NCI-H128 (cell line): ENCODE measurements around the gene PKP1.

ENCODE experiments used
- DNase-seq: peaks from one replicate; lab custom pipeline; 2025; ENCODE audit not compliant: unreplicated experiment; lab: John Stamatoyannopoulos, UW

The PKP1 gene

DNA sequence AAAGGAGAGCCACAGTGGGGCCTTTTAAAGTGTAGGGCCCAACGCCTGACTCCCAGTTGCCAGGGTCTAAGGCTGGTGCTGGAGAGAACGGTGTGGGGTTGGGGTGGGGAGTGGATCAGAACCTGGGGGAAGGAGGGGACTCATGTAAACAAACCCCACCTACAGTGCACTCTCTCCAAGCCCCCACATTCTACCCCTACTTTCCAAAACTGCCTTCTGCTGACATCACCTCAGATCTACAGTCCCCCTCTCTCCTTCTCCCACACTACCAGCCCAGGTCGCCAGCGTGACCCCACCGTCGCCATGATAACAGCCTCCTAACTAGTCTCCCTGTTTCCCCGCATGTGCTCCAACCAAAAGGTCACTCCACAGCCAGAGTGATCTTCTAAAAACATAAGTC is 67.6 kb downstream of the PKP1 start:
- DNase-seq: no peak

DNA sequence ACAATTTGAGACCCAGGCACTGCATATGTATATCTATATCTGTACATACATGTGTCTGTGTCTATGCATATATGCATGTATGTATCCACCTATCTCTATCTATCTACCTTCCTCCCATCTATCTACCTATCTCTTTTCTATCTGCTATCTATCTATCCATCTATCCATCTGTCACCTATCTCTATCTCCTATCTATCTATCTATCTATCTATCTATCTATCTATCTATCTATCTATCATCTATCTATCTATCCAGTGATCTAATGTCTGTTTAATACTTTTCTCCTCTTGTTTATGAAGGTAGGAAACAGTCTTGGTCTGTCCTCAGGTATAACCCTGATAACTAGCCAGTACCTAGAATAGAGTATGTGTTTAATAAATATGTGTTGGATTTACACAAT is 68.3 kb downstream of the PKP1 start:
- DNase-seq: no peak

DNA sequence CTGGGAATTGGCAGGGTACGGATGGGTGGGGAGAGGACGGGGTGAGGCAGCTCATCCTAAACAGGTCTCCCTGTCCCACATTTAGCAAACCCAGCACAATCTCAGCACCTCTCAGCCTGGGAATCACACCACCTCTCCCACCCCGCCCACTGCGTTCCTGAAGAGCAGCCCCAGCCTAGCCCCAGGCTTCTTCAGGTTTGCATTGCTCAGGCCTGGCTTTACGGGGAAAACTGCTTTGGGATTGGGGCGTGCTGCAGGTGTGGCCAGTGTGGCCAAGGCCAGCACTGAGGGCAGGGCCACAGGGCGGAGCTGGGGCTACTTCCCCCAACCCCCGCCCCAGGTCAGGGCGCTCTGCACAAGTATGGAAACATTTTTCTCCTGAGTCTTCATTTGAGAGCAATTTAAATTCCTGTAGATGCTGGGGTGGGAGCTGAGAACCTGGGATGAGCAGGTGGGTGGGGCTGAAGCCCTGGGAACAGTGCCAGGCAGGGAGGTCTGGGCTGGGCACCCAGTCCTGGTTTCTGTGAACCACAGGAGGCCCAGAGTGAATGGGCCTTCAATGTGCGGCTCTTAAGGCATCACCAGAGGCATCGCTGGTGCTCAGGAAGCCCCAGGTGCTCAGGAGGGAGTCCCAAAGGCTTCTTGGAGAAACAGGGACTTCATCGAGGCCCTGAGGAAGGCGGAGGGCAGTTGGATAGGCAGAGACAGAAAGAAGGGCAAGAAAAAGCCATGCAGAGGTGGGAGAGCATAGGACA is 70.1 kb downstream of the PKP1 start:
- no peak for DNase-seq

DNA sequence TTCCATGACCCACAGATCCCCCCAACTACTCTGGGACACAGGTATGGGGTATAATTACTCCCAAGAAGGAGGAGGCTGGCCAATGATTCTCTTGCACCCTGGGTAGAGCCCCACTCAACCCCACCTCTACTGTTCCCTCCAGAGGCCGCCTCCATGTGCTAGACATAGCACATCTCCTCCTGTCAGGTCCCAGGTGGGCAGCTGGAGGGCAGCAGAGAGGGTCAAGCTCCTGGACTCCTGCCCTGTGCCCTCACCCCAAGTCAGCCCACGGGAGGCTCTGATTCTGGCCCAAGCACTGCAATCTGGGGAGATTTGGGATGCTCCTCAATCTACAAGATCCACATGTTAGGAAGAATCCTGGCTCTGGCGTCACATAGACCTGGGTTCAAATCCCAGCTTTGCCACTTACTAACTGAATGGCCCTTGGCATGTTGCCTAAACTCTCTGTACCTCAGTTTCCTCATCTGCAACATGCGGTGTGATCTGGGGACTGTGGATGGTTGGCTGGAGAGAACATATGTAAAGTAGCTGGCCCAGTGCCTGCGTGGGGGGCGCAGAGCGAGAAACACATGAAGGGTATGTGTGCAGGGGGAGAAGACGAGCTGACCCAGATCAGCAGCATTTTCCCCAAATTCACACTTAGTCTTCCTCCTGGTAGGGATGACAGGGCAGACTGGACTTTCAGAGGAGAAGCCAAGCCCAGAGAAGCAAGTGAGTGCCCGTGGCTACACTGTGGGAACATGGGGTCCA is 71.0 kb downstream of the PKP1 start:
- no peak for DNase-seq

DNA sequence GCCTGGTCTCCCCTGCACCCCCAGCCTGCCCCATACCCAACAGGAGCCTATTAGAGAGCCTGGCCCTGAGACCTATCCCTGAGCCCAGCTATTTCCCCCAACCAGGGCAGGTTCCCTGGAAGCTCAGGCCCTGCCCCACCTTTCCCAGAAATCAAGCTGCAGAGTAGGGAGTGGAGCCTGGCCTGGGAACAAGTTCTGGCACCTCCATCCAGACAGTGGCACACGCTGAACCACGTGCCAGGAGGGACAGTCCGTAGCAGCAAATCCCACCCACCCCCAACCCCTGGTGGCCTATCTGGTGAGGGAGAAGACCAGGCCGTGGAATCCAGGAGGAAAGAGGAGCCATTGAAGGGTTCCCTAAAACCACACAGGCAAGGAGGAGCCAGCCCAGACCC is 71.6 kb downstream of the PKP1 start:
- DNase-seq: no peak

DNA sequence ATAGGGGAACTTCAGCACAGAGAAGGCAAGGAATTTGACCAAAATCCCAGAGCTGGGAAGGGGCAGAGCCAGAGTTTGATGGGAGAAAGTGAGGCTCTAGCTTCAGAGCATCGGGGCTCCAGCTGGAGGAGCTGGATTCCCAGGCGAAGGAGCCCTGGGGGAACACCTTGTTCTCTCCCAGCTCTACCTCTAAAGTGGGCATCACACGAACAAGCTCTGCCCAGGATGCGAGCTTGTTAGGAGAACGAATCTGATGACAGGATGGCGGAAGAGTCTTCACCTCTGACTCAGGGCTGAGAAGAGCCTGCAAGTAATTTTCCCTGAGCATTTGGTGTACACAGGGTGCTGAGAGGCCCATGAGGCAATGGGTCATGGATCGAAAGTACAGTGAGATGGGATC is 72.2 kb downstream of the PKP1 start:
- DNase-seq: no peak

DNA sequence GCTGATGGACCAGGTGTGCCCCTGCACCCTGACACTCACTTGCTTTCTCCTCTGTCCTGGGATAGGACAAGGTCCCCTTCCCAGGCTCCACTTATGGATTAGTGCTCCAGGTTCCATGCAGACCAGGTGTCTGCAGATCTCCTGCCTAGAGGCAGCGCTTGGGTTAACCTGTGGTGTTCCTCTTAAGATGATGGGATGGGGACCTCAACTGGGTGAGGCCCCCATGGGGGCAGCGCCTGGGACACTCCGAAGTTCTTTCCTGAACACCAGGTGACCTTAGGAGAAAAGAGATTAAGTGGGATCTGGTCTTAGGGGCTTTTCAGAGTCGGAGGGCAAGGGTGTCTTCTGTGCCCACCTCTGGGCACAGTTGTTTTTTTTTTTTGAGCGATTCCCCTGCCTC is 72.9 kb downstream of the PKP1 start:
- DNase-seq: no peak

DNA sequence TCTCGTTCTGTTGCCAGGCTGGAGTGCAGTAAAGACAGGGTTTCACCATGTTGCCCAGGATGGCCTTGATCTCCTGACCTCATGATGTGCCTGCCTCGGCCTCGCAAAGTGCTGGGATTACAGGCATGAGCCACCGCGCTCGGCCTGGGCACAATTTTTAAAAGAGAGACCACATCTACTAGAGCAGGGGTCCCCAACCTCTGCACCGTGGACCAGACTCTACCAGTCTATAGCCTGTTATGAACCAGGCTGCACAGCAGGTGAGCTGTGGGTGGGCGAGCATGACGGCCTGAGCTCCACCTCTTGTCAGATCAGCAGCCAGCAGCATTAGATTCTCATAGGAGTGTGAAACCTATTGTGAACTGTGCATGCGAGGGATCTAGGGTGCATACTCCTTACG is 73.4 kb downstream of the PKP1 start:
- DNase-seq: no peak

DNA sequence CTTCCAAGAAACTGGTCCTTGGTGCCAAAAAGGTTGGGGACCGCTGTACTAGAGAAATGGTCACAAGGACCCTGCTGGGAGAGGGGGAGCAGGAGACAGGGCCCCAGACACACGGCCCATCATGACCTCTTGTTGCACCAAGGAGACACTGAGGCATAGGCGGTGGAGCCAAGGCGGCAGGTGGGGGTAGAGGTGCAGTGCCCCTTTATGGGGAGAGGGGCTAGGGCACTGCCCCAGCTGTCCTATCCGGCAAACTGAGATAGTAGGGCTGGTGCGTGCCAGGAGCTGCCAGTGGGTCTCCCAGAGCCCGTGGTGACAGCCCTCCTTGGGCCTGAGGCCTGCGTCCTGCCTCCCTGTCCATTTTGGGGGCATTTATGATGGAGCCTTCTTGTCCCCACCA is 73.9 kb downstream of the PKP1 start:
- no peak for DNase-seq

DNA sequence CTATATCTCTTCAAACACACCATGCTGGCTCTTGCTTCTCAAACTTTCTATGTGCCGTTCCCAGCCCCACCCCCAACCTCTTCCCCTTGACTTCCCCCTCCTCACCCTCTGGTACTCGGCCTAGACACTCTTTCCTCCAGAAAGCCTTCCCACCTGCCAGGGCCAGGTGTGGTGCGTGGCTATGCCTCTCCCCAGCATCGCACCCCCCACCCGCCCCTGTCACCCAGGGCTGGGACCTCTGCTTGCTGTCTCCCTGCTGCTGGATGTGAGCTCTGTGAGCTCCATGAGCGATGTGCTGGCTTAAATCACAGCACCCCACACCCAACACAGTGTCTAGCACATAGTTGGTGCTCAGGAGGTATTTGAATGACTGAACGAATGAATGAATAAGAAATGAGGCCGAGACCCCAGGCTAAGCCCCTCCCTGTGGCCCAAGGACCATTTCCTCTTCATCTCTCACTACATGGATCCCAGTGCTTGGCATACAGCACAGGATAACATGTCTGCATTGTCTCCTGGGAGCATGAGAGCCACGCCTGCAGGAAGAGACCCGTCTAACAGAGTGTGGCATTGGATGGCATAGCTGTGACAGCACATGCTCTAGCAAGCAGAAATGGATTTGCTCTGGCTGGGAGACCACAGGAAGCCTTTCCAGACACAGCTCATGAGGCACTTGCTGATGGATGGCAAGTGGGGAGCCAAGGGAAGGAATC is 74.5 kb downstream of the PKP1 start:
- no peak for DNase-seq

DNA sequence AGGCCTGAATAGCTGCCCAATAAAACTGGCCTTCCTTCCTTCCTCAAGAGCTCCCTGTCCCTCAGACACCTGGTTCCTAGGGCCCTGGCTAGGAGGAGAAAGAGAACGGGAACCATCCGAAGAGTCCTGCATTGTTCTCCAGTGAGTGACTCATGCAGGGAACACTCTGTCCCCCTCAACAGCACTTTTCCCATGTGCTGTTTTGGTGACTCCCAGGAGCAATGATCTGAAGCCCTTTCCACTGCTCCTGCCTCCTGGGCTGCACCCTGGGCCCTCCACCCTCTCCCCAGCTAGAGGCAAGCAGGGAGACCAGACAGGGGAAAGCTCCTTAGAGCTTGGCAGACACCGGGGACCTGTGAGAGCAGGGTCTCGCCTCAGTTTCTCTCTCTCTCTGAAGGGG is 75.3 kb downstream of the PKP1 start:
- DNase-seq: no peak

DNA sequence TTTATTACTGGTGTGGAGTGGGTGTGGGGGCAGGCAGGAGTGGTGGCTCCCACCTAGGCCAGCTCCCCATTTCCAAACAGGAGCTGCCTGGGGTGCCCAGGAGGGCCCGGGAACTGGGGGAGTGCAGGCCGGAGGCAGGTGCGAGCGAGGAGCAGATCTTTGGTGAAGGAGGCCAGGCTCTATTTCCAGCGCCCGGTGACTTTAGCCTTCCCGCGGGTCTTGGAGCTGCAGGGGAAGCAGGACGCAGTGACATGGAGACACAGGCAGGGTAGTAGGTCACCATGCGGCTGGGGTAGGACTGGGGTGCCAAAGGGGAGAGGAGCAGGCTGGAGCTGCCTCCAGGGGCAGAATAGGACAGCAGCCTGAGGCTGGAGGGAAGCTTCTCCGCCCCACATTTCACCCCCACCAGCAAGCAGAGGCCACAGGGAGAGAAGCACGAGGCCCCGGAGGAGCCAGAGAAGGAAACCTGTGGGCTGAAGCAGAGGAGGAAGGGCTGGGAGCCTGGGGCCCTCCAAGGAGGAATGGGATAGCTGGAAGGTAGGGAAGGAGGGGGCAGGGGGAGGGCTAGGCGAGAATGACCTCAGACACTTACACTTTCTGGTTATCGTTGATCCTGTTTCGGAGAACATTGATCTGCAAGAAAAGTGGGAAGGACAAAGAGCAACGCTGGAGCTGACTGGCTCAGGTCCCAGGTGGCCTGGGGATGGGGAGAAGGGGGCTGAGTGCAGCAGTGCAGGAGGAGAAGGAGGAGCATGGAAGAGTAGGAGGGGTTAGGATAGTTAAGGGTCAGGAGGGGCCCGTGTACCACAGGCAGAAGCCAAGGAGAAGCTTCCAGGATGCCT is 75.9 kb downstream of the PKP1 start:
- DNase-seq: no peak

DNA sequence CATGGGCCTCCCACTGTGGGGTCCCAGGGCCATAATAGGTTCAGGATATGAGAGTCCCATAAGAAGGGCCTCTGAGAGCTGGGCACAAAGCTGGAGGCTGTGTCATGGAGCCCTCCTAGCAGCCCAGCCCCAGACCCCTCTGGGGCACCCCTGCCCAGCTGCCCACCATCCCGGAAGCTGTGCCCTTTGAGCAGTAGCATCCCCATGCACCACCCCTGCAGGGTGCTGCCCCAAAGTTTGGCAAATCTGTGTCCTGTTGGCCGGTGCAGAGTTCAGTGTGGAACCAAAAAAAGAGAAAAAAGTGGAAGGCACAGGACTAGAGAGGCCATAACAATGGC is 76.5 kb downstream of the PKP1 start:
- no peak for DNase-seq

DNA sequence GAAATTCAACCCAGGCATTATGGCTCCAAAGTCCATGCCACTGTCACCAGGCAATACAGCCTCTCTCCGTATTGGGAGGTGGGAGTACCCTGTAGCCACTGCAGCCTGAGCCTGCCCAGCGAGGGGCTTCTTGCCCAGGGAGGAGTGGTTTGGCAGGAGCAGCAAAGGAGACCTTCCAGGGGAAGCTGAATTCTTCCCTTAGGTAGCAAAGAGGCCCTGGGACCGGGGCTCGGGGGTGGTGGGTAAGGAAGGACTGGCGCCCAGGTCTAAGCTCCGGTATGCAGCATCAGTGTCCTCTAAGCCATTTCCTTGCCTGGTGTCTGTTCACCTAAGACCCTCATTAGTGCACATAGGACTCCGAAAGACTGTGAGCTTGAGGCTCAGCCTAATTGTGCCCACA is 77.2 kb downstream of the PKP1 start:
- DNase-seq: no peak

DNA sequence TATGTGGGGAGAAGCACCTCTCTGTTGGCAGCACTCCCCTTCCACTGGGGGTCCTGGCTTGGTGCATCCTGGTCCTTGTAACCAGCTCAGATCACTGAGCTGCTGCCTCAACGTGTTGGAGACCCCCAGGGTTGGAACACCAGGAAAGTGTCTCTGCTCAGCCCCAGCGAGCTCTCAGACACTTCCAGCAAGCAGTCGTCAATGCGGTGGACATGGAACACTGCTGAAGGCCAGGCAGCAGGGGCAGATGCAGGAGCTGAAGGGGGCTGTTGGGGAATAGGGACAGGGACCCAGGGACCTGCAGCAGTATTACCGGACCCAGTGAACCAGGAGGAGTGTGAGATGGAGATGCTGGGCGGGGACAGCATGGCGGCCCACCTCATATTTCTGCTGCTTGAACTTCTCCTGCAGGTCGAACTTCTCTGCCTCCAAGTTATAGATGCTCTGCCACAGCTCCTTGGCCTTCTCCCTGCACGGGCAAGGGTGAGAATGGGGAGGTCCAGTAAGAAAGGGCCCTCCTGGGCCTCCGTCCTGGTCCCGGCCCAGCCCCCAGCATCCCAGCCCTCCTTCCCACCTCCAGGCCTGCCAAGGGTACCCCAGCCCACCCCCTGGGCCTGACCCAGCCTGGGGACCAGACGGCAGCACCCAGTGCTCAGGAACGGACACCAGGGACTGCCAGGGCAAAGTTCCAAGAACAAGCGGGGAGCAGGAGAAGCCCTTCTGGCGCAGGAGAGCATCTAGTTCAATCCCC is 77.8 kb downstream of the PKP1 start:
- DNase-seq: no peak

DNA sequence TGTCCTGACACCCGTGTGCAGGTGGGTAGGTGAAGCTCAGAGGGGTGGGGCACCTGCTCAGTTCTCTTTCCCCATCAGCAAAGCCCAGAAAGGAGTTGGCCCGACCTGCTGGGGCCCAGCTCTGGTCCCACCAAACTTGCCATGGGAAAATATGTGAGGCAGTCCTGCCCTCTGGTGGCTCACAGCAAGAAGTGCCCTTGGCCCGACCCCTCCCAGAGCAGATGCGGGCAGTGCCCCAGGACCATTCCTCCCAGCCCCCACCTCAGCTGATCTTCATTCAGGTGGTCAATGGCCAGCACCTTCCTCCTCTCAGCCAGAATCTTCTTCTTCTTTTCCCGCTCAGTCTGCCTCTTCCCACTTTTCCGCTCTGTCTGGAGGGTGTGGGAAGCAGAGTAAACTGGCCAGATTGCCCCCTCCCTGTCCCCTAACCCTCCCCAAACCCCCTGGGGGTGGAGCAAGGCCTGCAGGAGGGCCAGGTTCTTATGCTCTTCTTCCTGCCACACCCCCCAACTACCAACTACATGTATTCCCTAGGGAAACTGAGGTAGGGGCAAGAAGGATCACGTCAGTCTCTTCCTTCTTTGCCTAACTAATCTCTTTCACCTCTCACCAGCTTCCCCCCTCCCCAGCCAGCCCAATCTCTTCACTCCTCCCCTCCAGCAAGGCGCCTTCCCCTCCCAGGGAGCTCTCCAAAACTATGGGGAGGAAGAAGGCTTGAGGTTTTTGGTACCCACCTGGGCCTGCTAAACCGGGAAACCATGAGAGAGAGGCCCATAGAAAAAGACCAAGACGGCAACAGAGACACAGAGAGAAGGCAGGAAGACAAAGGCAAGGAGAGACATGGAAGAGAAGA is 78.6 kb downstream of the PKP1 start:
- no peak for DNase-seq

DNA sequence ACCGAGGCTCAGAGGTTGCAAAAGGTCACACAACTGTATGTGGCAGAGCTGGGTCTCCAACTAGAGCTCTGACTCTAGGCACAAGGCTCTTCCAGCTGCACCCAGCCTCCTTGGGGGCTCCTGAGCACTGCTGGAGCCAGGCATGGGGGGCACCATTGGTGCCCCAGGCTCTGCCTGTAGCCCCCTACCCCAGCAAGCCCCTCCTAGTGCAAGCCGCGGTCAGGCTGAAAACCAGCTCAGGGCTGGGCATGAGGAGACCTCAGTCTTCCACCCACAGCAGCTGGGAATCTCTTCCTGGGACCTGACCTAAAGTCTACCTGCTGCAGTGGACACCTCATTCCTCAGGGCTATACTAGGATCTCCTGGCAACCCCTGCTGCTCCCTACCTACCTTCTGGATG is 79.6 kb downstream of the PKP1 start:
- DNase-seq: no peak

DNA sequence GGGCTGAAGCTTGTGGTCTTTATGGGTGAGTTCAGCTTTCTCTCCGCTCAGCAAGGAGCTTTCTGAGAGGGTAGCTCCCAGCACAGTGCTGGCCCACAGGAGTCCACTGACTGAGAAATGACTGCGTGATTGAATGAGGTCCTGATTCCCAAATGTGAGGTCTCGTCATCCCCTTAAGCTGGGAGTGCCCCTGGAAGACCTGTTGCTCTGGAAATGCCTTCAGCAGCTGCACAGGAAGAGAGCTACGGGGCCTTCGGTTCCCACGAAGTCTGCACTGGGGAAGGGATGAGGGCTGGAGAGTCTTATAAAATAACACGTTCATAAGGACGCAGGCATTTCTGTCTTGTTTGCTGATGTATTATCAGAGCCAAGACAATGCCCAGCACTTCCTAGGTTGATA is 80.2 kb downstream of the PKP1 start:
- no peak for DNase-seq

DNA sequence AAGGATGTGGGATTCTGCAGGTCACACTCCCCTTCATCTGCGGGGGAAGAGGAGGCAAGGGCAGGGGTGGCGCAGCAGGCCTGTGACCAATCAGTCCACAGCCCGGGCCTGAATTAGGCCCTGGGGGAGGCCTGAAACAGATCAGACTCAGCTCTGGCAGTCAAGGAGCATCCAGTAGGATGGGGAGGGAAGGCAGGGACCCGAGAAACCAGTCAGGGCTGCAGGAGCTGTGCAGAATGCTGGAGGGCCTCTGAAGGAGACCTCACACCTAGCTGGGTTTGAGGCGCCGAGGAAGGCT is 81.5 kb downstream of the PKP1 start:
- DNase-seq: no peak

DNA sequence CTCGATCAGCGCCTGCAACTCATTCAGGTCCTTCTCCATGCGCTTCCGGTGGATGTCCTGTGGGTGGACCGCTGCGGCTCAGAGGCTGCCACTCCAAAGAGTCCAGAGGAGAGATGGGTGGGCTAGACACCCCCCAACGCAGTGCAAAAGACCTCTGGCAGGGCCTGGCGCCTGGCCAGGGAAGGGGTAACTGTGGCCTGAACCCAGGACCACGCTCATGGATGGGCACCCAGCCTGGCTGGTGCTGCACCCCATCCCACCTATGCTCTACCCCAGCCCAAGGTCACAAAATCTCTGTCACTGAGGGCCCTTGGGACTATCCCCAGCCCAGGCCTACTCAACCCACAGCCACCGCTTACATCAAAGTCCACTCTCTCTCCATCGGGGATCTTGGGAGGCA is 81.9 kb downstream of the PKP1 start:
- DNase-seq: no peak
